ENCODE data around the gene DUXB.

DUXB gene

DNA sequence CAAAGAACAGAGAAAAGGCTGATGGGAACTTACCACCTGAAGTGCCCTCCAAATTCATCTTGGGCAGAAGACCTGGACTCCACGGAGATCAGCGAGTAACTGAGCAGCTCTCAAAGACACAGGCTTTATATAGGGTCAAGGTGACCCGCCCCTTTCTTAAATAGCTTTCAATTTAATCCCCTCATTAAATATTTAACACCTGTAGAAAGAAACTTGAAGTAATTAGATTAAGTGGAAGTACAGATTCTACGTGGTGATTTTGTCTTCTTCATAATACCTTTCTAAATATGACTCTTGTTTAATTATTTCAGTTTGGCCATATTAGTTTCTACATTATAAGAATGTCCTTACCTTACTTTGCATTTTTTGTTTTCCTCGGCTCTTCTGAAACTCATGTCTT is at the start of gene DUXB:
TSS of gene DUXB (minus strand) at position 101 of the 400 bp plus-strand sequence. CDS start at position 58, 43 bp downstream.
- Mint-ChIP-seq H3K4me3 (no peak within 1 kb of the TSS), H3K36me3 (ENCODE audit: low read depth) (no peaks in the 10 kb centered on the region), H3K27me3 (ENCODE audit: low read depth, poor library complexity) (peaks cover 12% of the 10 kb centered on the region), H3K9me3 (no peaks in the 10 kb centered on the region), H3K27ac (no peak within 1 kb of the TSS), H3K4me1 (no peaks in the 10 kb centered on the region)
- TF ChIP-seq CTCF (IDR thresholded peaks at IDR 0.05), result no peak
- DNase-seq, result no peak

GRCh38 chr16:75750528-75750927 is 49.3 kb upstream of the DUXB start:
- no peak for TF ChIP-seq CTCF (IDR thresholded peaks at IDR 0.05)
- Mint-ChIP-seq H3K27ac (no peak overlapping the region), H3K9me3 (peaks cover 28% of the 10 kb centered on the region)

DNA sequence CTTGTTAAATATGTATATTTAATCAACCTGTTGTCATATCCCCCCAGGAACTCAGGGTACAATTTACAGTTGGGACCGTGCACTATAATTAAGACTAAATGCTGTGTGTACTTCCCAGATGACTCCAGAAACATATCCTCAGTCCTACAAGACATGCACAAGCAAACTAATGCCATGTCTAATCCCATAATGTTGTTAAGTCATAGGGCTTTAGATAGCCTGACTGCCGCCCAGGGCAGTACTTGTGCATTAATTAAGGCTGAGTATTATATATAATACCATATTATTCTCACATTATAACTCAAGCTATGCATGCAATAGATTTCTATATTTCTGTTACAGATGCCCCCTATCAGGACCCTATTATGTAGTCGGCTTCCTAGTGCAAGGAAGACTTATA is 45.1 kb upstream of the DUXB start:
- H3K36me3 Mint-ChIP-seq (ENCODE audit: low read depth), result peaks cover 16% of the 10 kb centered on the region
- H3K4me1 Mint-ChIP-seq, result peaks cover 8% of the 10 kb centered on the region
- H3K27me3 Mint-ChIP-seq (ENCODE audit: low read depth, poor library complexity), result no peaks in the 10 kb centered on the region
- no peak for DNase-seq
- H3K4me3 Mint-ChIP-seq, result no peak overlapping the region
- no peak overlapping the region for H3K27ac Mint-ChIP-seq
- peaks cover 68% of the 10 kb centered on the region for H3K9me3 Mint-ChIP-seq
- TF ChIP-seq CTCF (IDR thresholded peaks at IDR 0.05), result no peak

More at GRCh38 chr16:75750528-75750927, 49.3 kb upstream of the DUXB start:
- Mint-ChIP-seq H3K4me1 (peaks cover 8% of the 10 kb centered on the region), H3K27me3 (ENCODE audit: low read depth, poor library complexity) (peaks cover 3% of the 10 kb centered on the region), H3K4me3 (no peak overlapping the region), H3K36me3 (ENCODE audit: low read depth) (no peaks in the 10 kb centered on the region)
- DNase-seq, result no peak

DNA sequence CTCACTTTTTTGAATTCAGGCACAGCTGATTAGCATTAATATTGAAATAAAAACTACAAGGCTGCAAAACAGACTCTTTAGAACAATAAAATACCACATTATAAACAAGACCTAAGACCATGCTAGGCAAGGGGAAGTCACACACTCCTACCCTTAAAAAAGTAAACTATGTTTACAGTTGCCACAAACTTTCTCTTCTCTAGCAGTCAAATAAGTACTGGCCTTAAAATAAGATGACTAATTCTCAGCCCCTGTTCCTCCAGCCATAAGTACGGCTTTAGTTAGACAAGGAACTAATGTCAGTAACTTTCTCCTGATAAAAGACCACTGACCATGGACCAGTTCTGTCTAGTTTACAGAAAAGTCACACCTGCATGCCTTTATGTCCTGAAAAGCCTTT is 44.6 kb upstream of the DUXB start:
- peaks cover 16% of the 10 kb centered on the region for H3K36me3 Mint-ChIP-seq (ENCODE audit: low read depth)
- DNase-seq, result no peak
- no peaks in the 10 kb centered on the region for H3K27me3 Mint-ChIP-seq (ENCODE audit: low read depth, poor library complexity)
- no peak overlapping the region for H3K4me3 Mint-ChIP-seq
- peaks cover 74% of the 10 kb centered on the region for H3K9me3 Mint-ChIP-seq
- H3K4me1 Mint-ChIP-seq, result peaks cover 8% of the 10 kb centered on the region
- H3K27ac Mint-ChIP-seq, result no peak overlapping the region
- TF ChIP-seq CTCF (IDR thresholded peaks at IDR 0.05), result no peak

- Mint-ChIP-seq H3K4me3 (no peak overlapping the region), H3K9me3 (peaks cover 73% of the 10 kb centered on the region), H3K4me1 (peaks cover 8% of the 10 kb centered on the region), H3K36me3 (ENCODE audit: low read depth) (peaks cover 16% of the 10 kb centered on the region), H3K27ac (no peak overlapping the region), H3K27me3 (ENCODE audit: low read depth, poor library complexity) (no peaks in the 10 kb centered on the region)
- DNase-seq, result no peak
- TF ChIP-seq CTCF (IDR thresholded peaks at IDR 0.05), result no peak
Measured at GRCh38 chr16:75745242-75745641, 44.0 kb upstream of the DUXB start.

- Mint-ChIP-seq H3K9me3 (peaks cover 83% of the 10 kb centered on the region), H3K27ac (no peak overlapping the region), H3K4me3 (no peak overlapping the region), H3K27me3 (ENCODE audit: low read depth, poor library complexity) (peaks cover 2% of the 10 kb centered on the region), H3K36me3 (ENCODE audit: low read depth) (peaks cover 31% of the 10 kb centered on the region), H3K4me1 (no peaks in the 10 kb centered on the region)
- TF ChIP-seq CTCF (IDR thresholded peaks at IDR 0.05), result no peak
- no peak for DNase-seq
Measured at GRCh38 chr16:75742424-75743047, 41.3 kb upstream of the DUXB start.
